GM12878 (cell line): ENCODE data around the gene ZNF25. TPM values are rescaled to one million over a fixed set of nuclear protein-coding genes. Genes with fewer than 3 reads are reported as not detected.

Experiments
- ATAC-seq: fragments of 200-7000 bp; cut with Tn5 transposase; 3 replicates; pipeline ENCODE4 v1.9.1; 2020; ENCODE audit warnings: mild to moderate bottlenecking, moderate library complexity
- BruUV-seq: library from RNA; stranded (reverse); fragments of 400-500 nt; replicated peaks from 2 replicates; lab custom pipeline; 2021; lab: Mats Ljungman, UMichigan
- CTCF ChIA-PET: fragments of 300-600 bp; sonication (Branson Sonifier 250); formaldehyde crosslinking; extraction: SDS; loops from one replicate; lab custom pipeline; 2021; ENCODE audit warnings: inconsistent platforms; lab: Yijun Ruan, JAX
- POLR2A ChIA-PET: fragments of 350-600 bp; formaldehyde crosslinking; extraction: SDS; loops from one replicate; lab custom pipeline; 2021; ENCODE audit warnings: inconsistent platforms; lab: Charles Lee
- RAD21 ChIA-PET: fragments of 300-600 bp; sonication (Branson Sonifier 250); formaldehyde crosslinking; loops from one replicate; lab custom pipeline; 2023; ENCODE audit warnings: antibody characterized with exemption; ENCODE audit not compliant: unreplicated experiment; lab: Charles Lee
- SMC1A ChIA-PET: fragments of 300-600 bp; sonication (Branson Sonifier 250); formaldehyde crosslinking; loops from one replicate; lab custom pipeline; 2023; ENCODE audit not compliant: unreplicated experiment, uncharacterized antibody; lab: Charles Lee
- DNase-seq: peaks from one replicate; pipeline ENCODE4 v3.0.0-alpha.2; 2011; ENCODE audit warnings: low read depth, low spot score
- FAIRE-seq: peaks from 3 replicates; lab custom pipeline; 2011; peaks lifted over from hg19 to GRCh38; lab: Jason Lieb, UNC
- H2AFZ ChIP-seq: 2 replicates; pipeline ENCODE4 v1.6.0; 2011; ENCODE audit warnings: low read depth, low read length, control low read depth; ENCODE audit not compliant: control insufficient read depth
- H3K27ac ChIP-seq: 2 replicates; pipeline ENCODE4 v1.5.1; 2011; ENCODE audit warnings: control low read depth; ENCODE audit not compliant: control insufficient read depth, insufficient read depth
- H3K27me3 ChIP-seq, 2 experiments: replicated peaks in 1 of 2; 2 replicates each; pipeline versions ENCODE4 v1.6.0 to v1.6.1; 2011; ENCODE audit warnings: low read length in 1 of 2; ENCODE audit not compliant: control insufficient read depth in 2 of 2, insufficient read depth in 2 of 2
- H3K36me3 ChIP-seq, 2 experiments: 2 replicates each; pipeline ENCODE4 v1.5.1; 2011; ENCODE audit warnings: low read length in 1 of 2; ENCODE audit not compliant: control insufficient read depth in 2 of 2, insufficient read depth in 2 of 2
- H3K4me1 ChIP-seq: 2 replicates; pipeline ENCODE4 v1.6.1; 2011; ENCODE audit warnings: mild to moderate bottlenecking, low read length, moderate library complexity, mixed read lengths; ENCODE audit not compliant: control insufficient read depth, insufficient read depth
- H3K4me2 ChIP-seq: 2 replicates; pipeline ENCODE4 v1.6.0; 2011; ENCODE audit warnings: control low read depth; ENCODE audit not compliant: control insufficient read depth, insufficient read depth
- H3K4me3 ChIP-seq: fragments of 200-600 bp; sonication (generic); 2 replicates; pipeline ENCODE4 v1.5.1; 2016
- H3K79me2 ChIP-seq: 2 replicates; pipeline ENCODE4 v1.6.0; 2011; ENCODE audit warnings: low read length; ENCODE audit not compliant: control insufficient read depth, insufficient read depth
- H3K9ac ChIP-seq: 2 replicates; pipeline ENCODE4 v1.8.0; 2011; ENCODE audit warnings: low read length, control low read depth, mixed read lengths; ENCODE audit not compliant: control insufficient read depth, insufficient read depth
- H3K9me3 ChIP-seq: replicated peaks from 3 replicates; pipeline ENCODE4 v1.5.1; 2011; ENCODE audit warnings: mild to moderate bottlenecking, low read length; ENCODE audit not compliant: control insufficient read depth, insufficient read depth
- H4K20me1 ChIP-seq: 2 replicates; pipeline ENCODE4 v1.6.0; 2011; ENCODE audit not compliant: control insufficient read depth, insufficient read depth
- CEBPZ ChIP-seq: fragments of 150-350 bp; IDR thresholded peaks from 2 replicates; pipeline ENCODE4 v1.6.1; 2016; ENCODE audit warnings: low read depth, low read length
- DPF2 ChIP-seq: fragments of 450-650 bp; IDR thresholded peaks from 2 replicates; pipeline ENCODE4 v1.6.1; 2017; ENCODE audit warnings: mild to moderate bottlenecking
- E2F8 ChIP-seq: fragments of 450-650 bp; IDR thresholded peaks from 2 replicates; pipeline ENCODE4 v1.6.1; 2018; ENCODE audit warnings: mild to moderate bottlenecking, low read depth, moderate library complexity; ENCODE audit not compliant: partially characterized antibody
- FOXK2 ChIP-seq: fragments of 450-650 bp; IDR thresholded peaks from 2 replicates; pipeline ENCODE4 v1.6.1; 2017; ENCODE audit warnings: mild to moderate bottlenecking, moderate library complexity
- IRF5 ChIP-seq: fragments of 450-650 bp; IDR thresholded peaks from 2 replicates; pipeline ENCODE4 v1.6.1; 2017; ENCODE audit warnings: borderline replicate concordance
- JUND ChIP-seq: IDR thresholded peaks from 2 replicates; pipeline ENCODE4 v1.6.1; 2012; ENCODE audit warnings: low read depth, mild to moderate bottlenecking, low read length, improper control_type of control experiment, moderate library complexity
- USF2 ChIP-seq: IDR thresholded peaks from 2 replicates; pipeline ENCODE4 v1.6.1; 2011; ENCODE audit warnings: low read depth, low read length, improper control_type of control experiment, borderline replicate concordance
- ZNF24 ChIP-seq: fragments of 450-650 bp; IDR thresholded peaks from 2 replicates; pipeline ENCODE4 v1.6.1; 2017; ENCODE audit warnings: antibody characterized with exemption, mild to moderate bottlenecking
- ZNF592 ChIP-seq: fragments of 450-650 bp; IDR thresholded peaks from 2 replicates; pipeline ENCODE4 v1.6.1; 2017; ENCODE audit warnings: mild to moderate bottlenecking, moderate library complexity
- WGBS: methylation state at CpG from one replicate; pipeline ENCODE4 v1.1.6; 2016; ENCODE audit warnings: low lambda C conversion rate; ENCODE audit not compliant: insufficient replicate concordance, insufficient coverage; ENCODE audit errors: missing lambda C conversion rate; 5-methylcytosine and 5-hydroxymethylcytosine counted together
- in situ Hi-C: fragments of 300-500 bp; cut with MboI; formaldehyde crosslinking; loops from 9 replicates; pipeline ENCODE4 v1.14.3; 2018; ENCODE audit warnings: mixed read lengths
- intact Hi-C: fragments of 100-400 bp; cut with micrococcal nuclease; formaldehyde crosslinking; loops from one replicate; pipeline ENCODE4 v1.14.2; 2022; ENCODE audit not compliant: unreplicated experiment
- polyA plus RNA-seq, 11 experiments: library from polyadenylated mRNA; depleted of rRNA in 4 of 11; unstranded in 6 of 11; stranded (reverse) in 5 of 11; fragments of >200 nt; fragmentation: Nextera tagmentation in 4 of 11; fragmentation: Illumina TruSeq in 1 of 11; extraction: Ambion mirVana in 4 of 11; extraction: Trizol in 1 of 11; gene quantifications; 1 replicate in 1 of 11; 2 replicates in 10 of 11; pipeline versions ENCODE4 v1.2.1 to v1.2.3, GENCODE V29; 2011 to 2016; ENCODE audit warnings: inconsistent platforms in 2 of 11, missing spikeins in 2 of 11, low read depth in 1 of 11
- total RNA-seq, 4 experiments: library from RNA; depleted of rRNA in 3 of 4; stranded (reverse); fragments of >200 nt in 3 of 4; fragmentation: Illumina TruSeq in 1 of 4; extraction: Trizol in 1 of 4; gene quantifications; 2 replicates each; pipeline versions ENCODE4 v1.2.1 to v1.2.3, GENCODE V29; 2013 to 2021

The ZNF25 gene
- total and polyA plus RNA-seq, 10 of the 15 experiments (the other 5 are each of a cell fraction or from before 2014, with no cell fraction given) = 1.0 to 6.8 (median 3.2) TPM

- Histone ChIP-seq H3K4me2 (no peak overlapping the region), H4K20me1 (no peaks in the 10 kb centered on the region), H3K27me3 (no peaks in the 10 kb centered on the region), H3K4me3 (no peak overlapping the region), H3K27ac (no peak overlapping the region), H3K9me3 (no peaks in the 10 kb centered on the region; the same call in 2 of the 3 replicates), H3K36me3 (peaks cover 0 to 3% of the 10 kb centered on the region in 2 experiments; a peak in 1 of 4 replicates), H2AFZ (no peak overlapping the region), H3K79me2 (peaks cover 4% of the 10 kb centered on the region), H3K9ac (no peak overlapping the region), H3K4me1 (no peaks in the 10 kb centered on the region)
- RAD21 ChIA-PET = no interaction called here
- intact Hi-C loops = no loop called here
- FAIRE-seq (no peak), ATAC-seq (no peak), DNase-seq (no peak)
- CTCF ChIA-PET = no interaction called here
- WGBS = 95% methylated on average over 1 of the region's 1 CpG
- POLR2A ChIA-PET = no interaction called here
- in situ Hi-C loops = loop anchor here (10.0 kb wide), 1 partner anchor 118 kb away; the partner anchor contains the start of gene ZNF248
- SMC1A ChIA-PET = no interaction called here
- BruUV-seq = no TSS peak
- TF ChIP-seq CEBPZ (no peak), ZNF592 (no peak), ZNF24 (no peak), IRF5 (no peak), JUND (no peak), USF2 (no peak), E2F8 (no peak), FOXK2 (no peak), DPF2 (no peak)
Measured at GRCh38 chr10:37972396-37972795, 4.1 kb downstream of the ZNF25 start.
